Fibroblast of lung (primary cell): ENCODE results near the gene KIF3A.

ENCODE experiments used
- EZH2 ChIP-seq: IDR thresholded peaks from 2 replicates; pipeline ENCODE4 v1.5.1; 2012; ENCODE audit warnings: low read length, control low read depth, mild to moderate bottlenecking; ENCODE audit errors: missing control alignments
- TF ChIP-seq, protein P1 (sequence below), 2 donors: IDR thresholded peaks in 1 of 2; conservative IDR thresholded peaks in 1 of 2; 1 replicate in 1 of 2; 2 replicates in 1 of 2; pipeline ENCODE4 v1.5.1; 2011 to 2012; ENCODE audit warnings: low read length in 2 of 2, control low read depth in 1 of 2, inconsistent platforms in 1 of 2, low read depth in 1 of 2, mild to moderate bottlenecking in 1 of 2

DNA sequence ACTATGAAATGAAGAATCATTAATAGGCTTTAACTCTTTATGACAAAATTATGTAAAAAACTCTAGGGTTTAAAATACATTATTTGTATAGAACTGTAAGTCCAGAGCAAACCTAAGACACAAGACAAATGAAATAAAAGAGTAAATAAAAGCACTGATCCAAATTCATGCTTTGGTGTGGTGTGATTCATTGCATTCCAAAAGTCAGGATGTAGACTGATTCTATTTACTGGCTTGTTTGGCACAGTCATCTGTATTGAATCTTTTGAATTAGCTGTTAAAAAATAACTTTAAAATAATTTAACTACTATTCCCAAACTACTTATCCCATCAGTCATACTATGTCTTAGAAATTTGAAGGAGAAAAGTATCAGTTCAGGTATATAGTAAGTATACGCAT, 32.5 kb downstream of the KIF3A start:
- TF ChIP-seq, protein P1, sequence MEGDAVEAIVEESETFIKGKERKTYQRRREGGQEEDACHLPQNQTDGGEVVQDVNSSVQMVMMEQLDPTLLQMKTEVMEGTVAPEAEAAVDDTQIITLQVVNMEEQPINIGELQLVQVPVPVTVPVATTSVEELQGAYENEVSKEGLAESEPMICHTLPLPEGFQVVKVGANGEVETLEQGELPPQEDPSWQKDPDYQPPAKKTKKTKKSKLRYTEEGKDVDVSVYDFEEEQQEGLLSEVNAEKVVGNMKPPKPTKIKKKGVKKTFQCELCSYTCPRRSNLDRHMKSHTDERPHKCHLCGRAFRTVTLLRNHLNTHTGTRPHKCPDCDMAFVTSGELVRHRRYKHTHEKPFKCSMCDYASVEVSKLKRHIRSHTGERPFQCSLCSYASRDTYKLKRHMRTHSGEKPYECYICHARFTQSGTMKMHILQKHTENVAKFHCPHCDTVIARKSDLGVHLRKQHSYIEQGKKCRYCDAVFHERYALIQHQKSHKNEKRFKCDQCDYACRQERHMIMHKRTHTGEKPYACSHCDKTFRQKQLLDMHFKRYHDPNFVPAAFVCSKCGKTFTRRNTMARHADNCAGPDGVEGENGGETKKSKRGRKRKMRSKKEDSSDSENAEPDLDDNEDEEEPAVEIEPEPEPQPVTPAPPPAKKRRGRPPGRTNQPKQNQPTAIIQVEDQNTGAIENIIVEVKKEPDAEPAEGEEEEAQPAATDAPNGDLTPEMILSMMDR (conservative IDR thresholded peaks at IDR 0.05 in 1 of 2, IDR thresholded peaks at IDR 0.05 in 1 of 2; ENCODE audit: low read depth in 1 of 2, low read length in 2 of 2) = no peak
- no peak for TF ChIP-seq EZH2
